Measurements from ENCODE around the gene DLG1. TPM values are rescaled to one million over a fixed set of nuclear protein-coding genes. Genes with fewer than 3 reads are reported as not detected.

DLG1 gene
- total and polyA plus RNA-seq, 2 of the 4 experiments (the other 2 are of a cell fraction) = 21.2 to 57.7 TPM

DNA sequence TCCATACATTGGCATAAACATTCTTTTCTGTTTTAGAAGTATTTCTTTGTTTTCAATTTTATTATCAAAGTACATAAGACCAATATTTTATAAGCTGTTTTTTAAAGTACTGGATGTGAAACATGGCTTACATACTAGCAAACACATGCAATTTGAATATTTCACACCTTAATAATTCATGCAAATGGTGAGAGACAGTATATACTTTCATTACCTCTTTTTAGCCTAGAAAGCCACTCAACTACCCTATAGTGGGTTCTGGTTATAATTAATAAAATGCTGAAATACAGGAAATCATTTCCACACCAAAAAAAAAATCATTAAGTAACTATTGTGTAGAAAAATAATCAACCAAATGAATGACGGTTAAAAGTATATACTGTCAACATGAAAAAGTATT is 230.3 kb downstream of the DLG1 start:
- Histone ChIP-seq H2AFZ (replicated peaks; ENCODE audit: low read length, poor library complexity) (no peak overlapping the region), H3K79me1 (ENCODE audit: low read depth in 1 of 2, low read length in 2 of 2) (no peaks in the 10 kb centered on the region; a peak in 1 of 4 replicates), H2AK5ac (ENCODE audit: low read depth, low read length) (no peak overlapping the region), H3K27me3 (ENCODE audit: control insufficient read depth, insufficient read depth, low read length) (no peaks in the 10 kb centered on the region), H2BK120ac (ENCODE audit: low read depth, low read length) (no peak overlapping the region), H3K9me3 (ENCODE audit: control insufficient read depth, insufficient read depth, low read length) (no peaks in the 10 kb centered on the region), H2AK9ac (replicated peaks; ENCODE audit: low read depth, low read length, poor library complexity) (no peak overlapping the region), H3K36me3 (ENCODE audit: control insufficient read depth, insufficient read depth, low read length) (peaks cover 4% of the 10 kb centered on the region; the same call in 1 of the 2 replicates), H3K4me3 (ENCODE audit: insufficient read depth, low read depth, low read length) (no peak overlapping the region), H4K91ac (ENCODE audit: insufficient read depth, low read depth, low read length) (no peak overlapping the region), H3K14ac (replicated peaks; ENCODE audit: low read depth, low read length) (no peak overlapping the region), H3K18ac (ENCODE audit: low read depth, low read length) (no peak overlapping the region), H2BK5ac (ENCODE audit: low read depth, low read length, poor library complexity, severe bottlenecking) (no peak overlapping the region), H3K27ac (ENCODE audit: insufficient read depth, low read length) (no peak overlapping the region), H3K4me2 (ENCODE audit: low read depth, low read length) (no peak overlapping the region), H2BK15ac (ENCODE audit: low read depth, low read length) (no peak overlapping the region), H3K4ac (ENCODE audit: low read depth, low read length) (no peak overlapping the region), H3K9me1 (ENCODE audit: insufficient read depth, low read length) (no peaks in the 10 kb centered on the region), H3K23ac (ENCODE audit: low read depth, low read length) (no peak overlapping the region), H3K4me1 (ENCODE audit: control insufficient read depth, insufficient read depth, low read length) (no peaks in the 10 kb centered on the region), H4K5ac (ENCODE audit: low read depth, low read length) (no peak overlapping the region), H2BK20ac (ENCODE audit: low read depth, low read length) (no peak overlapping the region), H4K8ac (ENCODE audit: low read depth in 2 of 2, low read length in 2 of 2) (no peak overlapping the region), H3K9ac (ENCODE audit: low read depth, low read length) (no peak overlapping the region), H4K20me1 (ENCODE audit: insufficient read depth, low read length) (no peaks in the 10 kb centered on the region), H3K56ac (ENCODE audit: extremely low read depth, insufficient read depth, low read length) (no peak overlapping the region)
- TF ChIP-seq MXI1 (IDR thresholded peaks at IDR 0.05; ENCODE audit: borderline replicate concordance, low read depth, low read length) = no peak
- no peak for TF ChIP-seq NFE2L2 (IDR thresholded peaks at IDR 0.05; ENCODE audit: low read depth, low read length)
- TF ChIP-seq, protein P1, sequence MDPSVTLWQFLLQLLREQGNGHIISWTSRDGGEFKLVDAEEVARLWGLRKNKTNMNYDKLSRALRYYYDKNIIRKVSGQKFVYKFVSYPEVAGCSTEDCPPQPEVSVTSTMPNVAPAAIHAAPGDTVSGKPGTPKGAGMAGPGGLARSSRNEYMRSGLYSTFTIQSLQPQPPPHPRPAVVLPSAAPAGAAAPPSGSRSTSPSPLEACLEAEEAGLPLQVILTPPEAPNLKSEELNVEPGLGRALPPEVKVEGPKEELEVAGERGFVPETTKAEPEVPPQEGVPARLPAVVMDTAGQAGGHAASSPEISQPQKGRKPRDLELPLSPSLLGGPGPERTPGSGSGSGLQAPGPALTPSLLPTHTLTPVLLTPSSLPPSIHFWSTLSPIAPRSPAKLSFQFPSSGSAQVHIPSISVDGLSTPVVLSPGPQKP (IDR thresholded peaks at IDR 0.05; ENCODE audit: borderline replicate concordance, low read depth, low read length) = no peak
- no peak for TF ChIP-seq SMC3 (IDR thresholded peaks at IDR 0.05; ENCODE audit: low read depth, low read length)
- TF ChIP-seq CEBPB (IDR thresholded peaks at IDR 0.05; ENCODE audit: low read depth, low read length) = no peak
- no peak for TF ChIP-seq MAZ (IDR thresholded peaks at IDR 0.05; ENCODE audit: borderline replicate concordance, low read depth, low read length)
- no peak for TF ChIP-seq MAFK (IDR thresholded peaks at IDR 0.05; ENCODE audit: low read depth, low read length)
- CTCF ChIA-PET = no interaction called here
- in situ Hi-C loops (cut with MboI; ENCODE audit: low sequenced_read_pairs) (no loop called here), intact Hi-C loops (cut with micrococcal nuclease) (loop anchor here (5.0 kb wide), 1 partner anchor 109 kb away; no protein-coding TSS in a partner anchor), dilution Hi-C loops (cut with HindIII; ENCODE audit: low sequenced_read_pairs, unreplicated experiment) (no loop called here)
- no TSS peak for BruUV-seq (replicated peaks)
- POLR2A ChIA-PET (ENCODE audit: unreplicated experiment) = no interaction called here
- ATAC-seq (ENCODE audit: low read depth) = no peak
- WGBS, 2 experiments (ENCODE audit: extremely low coverage in 2 of 2, insufficient read length in 1 of 2) = no CpG with 5 or more reads among the region's 1 CpG
- DNase-seq = no peak

Measured in IMR-90 (cell line).